ENCODE results near the gene CDH24. TPM values are rescaled to one million over a fixed set of nuclear protein-coding genes. Genes with fewer than 3 reads are reported as not detected.

Gene CDH24
- total RNA-seq, 4 donors from 2014 or later: 1.6 to 4.9 (median 1.8) TPM

- TF ChIP-seq CTCF (IDR thresholded peaks at IDR 0.05): no peak
- DNase-seq (ENCODE audit: low spot score) (no peak), ATAC-seq (ENCODE audit: low FRiP score) (no peak)
Measured at GRCh38 chr14:23077962-23078361, 20.6 kb upstream of the CDH24 start.

GRCh38 chr14:23076785-23077408 lies 19.6 kb upstream of the CDH24 start:
- ATAC-seq (ENCODE audit: low FRiP score): no peak
- DNase-seq (ENCODE audit: low spot score): no peak
- TF ChIP-seq CTCF (IDR thresholded peaks at IDR 0.05): no peak

- no peak for DNase-seq (ENCODE audit: low spot score)
- TF ChIP-seq CTCF (IDR thresholded peaks at IDR 0.05): no peak
- no peak for ATAC-seq (ENCODE audit: low FRiP score)
Measured at GRCh38 chr14:23074906-23075305, 17.6 kb upstream of the CDH24 start.

- no peak for TF ChIP-seq CTCF (IDR thresholded peaks at IDR 0.05)
- DNase-seq (ENCODE audit: low spot score) (no peak), ATAC-seq (ENCODE audit: low FRiP score) (no peak)
Measured at GRCh38 chr14:23071921-23072539, 14.7 kb upstream of the CDH24 start.

- ATAC-seq (ENCODE audit: low FRiP score): peak; percentile 80
- peak; percentile 52 for DNase-seq (ENCODE audit: low spot score)
- no peak for TF ChIP-seq CTCF (IDR thresholded peaks at IDR 0.05)
Measured at GRCh38 chr14:23071244-23071920, 14.1 kb upstream of the CDH24 start.

GRCh38 chr14:23070262-23071129 lies 13.2 kb upstream of the CDH24 start:
- no peak for ATAC-seq (ENCODE audit: low FRiP score)
- no peak for DNase-seq (ENCODE audit: low spot score)
- no peak for TF ChIP-seq CTCF (IDR thresholded peaks at IDR 0.05)

All from omental fat pad (tissue), 4 donors.